GM19467 (cell line): ENCODE data around the gene SRXN1.

ENCODE experiments used
- ATAC-seq: cut with Tn5 transposase; IDR thresholded peaks from one replicate; pipeline ENCODE4 v1.9.1; 2021; ENCODE audit warnings: mild to moderate bottlenecking, moderate library complexity; ENCODE audit not compliant: unreplicated experiment

Gene SRXN1

GRCh38 chr20:675453-676314 is 22.7 kb upstream of the SRXN1 start, which contains the start of gene SCRT2:
Gene SCRT2 (minus strand): TSS chr20:675802. CDS start chr20:675601, 201 bp downstream.
- no peak for ATAC-seq

GRCh38 chr20:675033-675452 is 22.0 kb upstream of the SRXN1 start:
- no peak for ATAC-seq

GRCh38 chr20:673603-674001 is 20.6 kb upstream of the SRXN1 start:
- ATAC-seq, result no peak

- no peak for ATAC-seq
Observed at GRCh38 chr20:672963-673602, 20.1 kb upstream of the SRXN1 start.

GRCh38 chr20:671252-672030 is 18.4 kb upstream of the SRXN1 start:
- no peak for ATAC-seq

GRCh38 chr20:669573-669972 is 16.6 kb upstream of the SRXN1 start:
- no peak for ATAC-seq

DNA sequence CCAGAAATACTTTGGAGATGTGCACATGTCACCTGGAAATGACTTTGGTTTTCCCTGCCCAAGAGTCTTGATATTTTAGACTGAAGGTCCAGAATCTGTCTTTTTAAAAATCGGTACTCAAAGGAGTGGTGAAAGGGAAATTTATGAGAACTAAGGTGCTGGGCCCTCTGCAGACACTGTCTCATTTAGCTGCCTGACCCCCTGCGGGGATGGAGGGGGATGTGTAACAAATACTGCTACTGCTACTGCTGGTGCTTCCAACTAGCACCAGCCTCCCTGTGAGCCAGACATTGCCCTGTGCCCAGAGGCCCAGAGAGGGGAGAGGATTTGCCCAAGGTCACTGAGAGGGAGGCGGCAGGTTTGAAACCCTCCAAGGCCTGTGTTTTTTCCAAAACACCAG is 15.6 kb upstream of the SRXN1 start:
- no peak for ATAC-seq

GRCh38 chr20:668050-668449 is 15.1 kb upstream of the SRXN1 start:
- no peak for ATAC-seq

DNA sequence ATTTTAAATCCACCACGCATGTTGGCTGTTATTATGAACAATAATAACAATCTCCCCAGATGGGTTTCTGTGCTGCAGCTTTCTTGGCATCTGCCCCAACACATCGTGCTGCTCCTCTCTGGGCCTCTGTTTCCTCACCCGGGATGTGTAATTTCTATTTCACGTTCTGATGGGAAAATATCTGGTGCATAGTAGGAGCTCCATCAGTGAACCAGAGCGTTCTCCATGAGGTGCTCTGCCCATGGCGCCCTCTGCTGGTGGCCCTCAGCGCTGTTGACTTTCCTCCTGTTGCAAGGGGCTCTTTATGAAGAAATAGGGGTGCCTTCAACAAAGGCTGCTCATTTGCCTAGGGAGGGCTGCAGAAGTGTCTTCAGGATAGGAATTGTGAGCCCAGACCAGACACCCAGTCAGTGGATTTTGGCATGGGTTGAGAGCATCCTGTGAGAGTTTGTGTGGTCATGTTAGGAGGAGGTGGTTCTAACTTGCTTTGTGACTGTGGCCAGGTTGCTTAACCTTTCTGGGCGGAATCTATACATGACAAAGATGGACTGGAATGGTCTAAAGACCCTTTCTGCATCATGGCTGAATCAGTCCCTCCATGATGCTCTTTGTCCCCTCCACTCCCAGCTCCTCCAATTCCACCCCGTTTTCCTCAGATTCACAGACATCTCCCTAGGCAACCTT is 14.5 kb upstream of the SRXN1 start:
- ATAC-seq, result no peak

- ATAC-seq, result no peak
Observed at GRCh38 chr20:666877-667276, 13.9 kb upstream of the SRXN1 start.

- no peak for ATAC-seq
Observed at GRCh38 chr20:665276-665675, 12.3 kb upstream of the SRXN1 start.

- ATAC-seq, result no peak
Observed at GRCh38 chr20:664576-664975, 11.6 kb upstream of the SRXN1 start.

- ATAC-seq, result no peak
Observed at GRCh38 chr20:664151-664550, 11.2 kb upstream of the SRXN1 start.

DNA sequence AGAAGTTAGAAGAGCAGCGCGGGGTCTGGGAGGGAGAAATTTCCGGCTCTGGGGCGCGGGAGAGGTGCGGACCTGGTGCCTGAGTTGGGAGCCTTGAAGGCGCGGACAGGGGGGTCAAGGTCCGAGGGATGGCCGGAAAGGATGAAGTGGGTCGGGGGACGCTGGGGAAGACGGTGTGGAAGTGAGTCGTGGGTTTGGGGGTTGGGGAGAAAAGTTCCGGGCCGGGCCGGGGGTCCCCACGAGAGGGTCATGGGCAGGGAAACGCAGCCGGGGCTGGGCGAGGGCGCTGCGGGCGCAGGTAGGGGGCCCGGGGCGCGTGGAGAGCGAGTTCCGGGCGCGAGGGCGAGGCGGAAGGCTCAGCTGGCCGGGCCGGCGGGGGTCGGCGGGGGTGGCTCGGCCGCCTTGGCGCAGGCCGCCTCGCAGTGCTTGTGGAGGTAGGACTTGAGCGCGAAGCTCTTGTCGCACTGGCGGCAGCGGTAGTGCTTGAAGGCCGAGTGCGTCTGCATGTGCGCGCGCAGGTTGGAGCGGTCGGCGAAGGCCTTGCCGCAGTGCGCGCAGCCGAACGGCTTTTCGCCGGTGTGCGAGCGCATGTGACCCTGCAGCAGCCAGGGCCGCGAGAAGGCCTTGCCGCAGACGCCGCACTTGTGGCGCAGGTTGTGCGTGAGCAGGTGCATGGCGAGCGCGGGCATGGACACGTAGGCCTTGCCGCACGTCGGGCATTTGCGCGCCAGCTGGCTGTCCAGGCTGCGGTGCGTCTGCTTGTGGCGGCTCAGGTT is 10.5 kb upstream of the SRXN1 start:
- no peak for ATAC-seq

- no peak for ATAC-seq
Observed at GRCh38 chr20:662277-663192, 9.5 kb upstream of the SRXN1 start.

DNA sequence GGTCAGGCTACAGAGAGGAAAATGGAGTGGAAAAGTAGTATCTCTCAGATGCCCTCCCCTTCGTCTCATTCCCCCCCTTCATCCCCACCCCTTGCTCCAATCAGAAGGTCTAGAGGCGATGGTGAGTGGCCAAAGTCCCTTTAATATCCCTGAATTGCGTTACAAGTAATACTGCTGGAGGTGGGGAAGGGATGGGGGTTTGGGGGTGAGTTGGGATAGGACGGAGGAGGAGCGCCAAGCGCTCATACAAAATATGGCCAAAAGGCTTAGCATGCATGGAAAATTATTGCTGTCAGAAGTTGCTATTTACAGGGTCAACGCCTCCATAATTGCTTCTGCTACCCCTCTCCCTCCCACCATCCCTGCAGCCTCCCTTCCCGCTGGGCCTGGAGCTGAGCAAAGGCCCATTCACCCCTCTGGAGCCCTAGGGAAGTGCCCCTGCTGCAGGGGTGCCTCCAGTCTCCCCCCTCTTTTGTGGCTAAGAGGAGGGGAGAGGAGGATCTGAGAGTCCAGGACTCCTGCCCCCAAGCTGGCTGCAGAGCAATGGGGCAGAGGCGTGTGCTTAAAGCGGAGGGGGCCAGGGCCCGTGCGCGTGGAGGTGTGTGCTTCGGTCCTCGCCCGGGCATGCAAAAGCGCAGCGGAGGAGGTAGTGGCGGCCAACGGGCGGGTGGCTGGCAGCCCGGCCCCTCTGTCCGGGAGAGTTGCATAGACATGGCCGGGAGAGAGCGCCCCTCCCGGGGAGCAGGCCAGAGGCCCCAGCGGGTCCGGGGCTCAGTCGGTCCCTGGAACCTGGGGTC is 8.7 kb upstream of the SRXN1 start:
- no peak for ATAC-seq

DNA sequence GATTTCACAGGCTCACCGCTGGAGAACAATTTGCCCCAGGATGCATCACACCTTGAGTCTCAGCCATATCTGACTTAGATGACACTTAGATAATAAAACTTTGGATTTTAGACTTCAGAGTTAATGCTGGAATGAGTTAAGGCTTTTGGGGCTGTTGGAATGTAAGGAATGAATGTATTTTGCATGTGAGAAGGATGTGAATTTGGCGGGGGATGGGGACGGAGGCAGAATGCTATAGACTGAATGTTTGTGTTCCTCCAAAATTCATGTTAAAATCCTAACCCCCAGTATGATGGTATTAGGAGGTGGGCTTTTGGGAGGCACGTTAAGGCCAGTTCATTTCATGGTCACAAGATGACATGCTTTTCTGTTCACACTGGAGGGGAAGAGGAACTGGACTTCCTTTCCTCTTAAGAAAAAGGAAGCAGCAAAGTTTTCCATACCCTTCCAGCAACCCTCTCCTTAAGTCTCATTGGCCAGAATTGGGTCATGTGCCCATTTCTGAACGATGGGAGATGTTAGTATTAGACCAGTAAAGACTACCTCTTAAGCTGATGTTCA is 5.8 kb upstream of the SRXN1 start:
- no peak for ATAC-seq

- no peak for ATAC-seq
Observed at GRCh38 chr20:658202-658601, 5.2 kb upstream of the SRXN1 start.
